ENCODE results near the gene TRAF3IP1. TPM values are rescaled to one million over a fixed set of nuclear protein-coding genes. Genes with fewer than 3 reads are reported as not detected.

TRAF3IP1 gene
- total RNA-seq, 1 experiment from 2014 or later = 6.8 TPM

- in situ Hi-C loops (cut with HindIII; ENCODE audit: low pct_unique_long_range_greater_than_20kb, low sequenced_read_pairs) = no loop called here
- peak; percentile 21 for DNase-seq (ENCODE audit: low read depth)
Measured at GRCh38 chr2:238286551-238286950, 33.8 kb upstream of the TRAF3IP1 start.

GRCh38 chr2:238286987-238287736 is 33.2 kb upstream of the TRAF3IP1 start:
- in situ Hi-C loops (cut with HindIII; ENCODE audit: low pct_unique_long_range_greater_than_20kb, low sequenced_read_pairs) = no loop called here
- DNase-seq (ENCODE audit: low read depth) = no peak

- in situ Hi-C loops (cut with HindIII; ENCODE audit: low pct_unique_long_range_greater_than_20kb, low sequenced_read_pairs) = no loop called here
Measured at GRCh38 chr2:238287737-238288649, 32.3 kb upstream of the TRAF3IP1 start, which contains the start of gene PER2. Gene PER2, minus strand, starts transcription at chr2:238288610. Its CDS starts 10,674 bp downstream, at chr2:238277936.

GRCh38 chr2:238288650-238289573 is 31.4 kb upstream of the TRAF3IP1 start:
- peak; percentile 93 for DNase-seq (ENCODE audit: low read depth)
- in situ Hi-C loops (cut with HindIII; ENCODE audit: low pct_unique_long_range_greater_than_20kb, low sequenced_read_pairs) = no loop called here

More at GRCh38 chr2:238287737-238288649, 32.3 kb upstream of the TRAF3IP1 start, which contains the start of gene PER2:
- peak; percentile 74 for DNase-seq (ENCODE audit: low read depth)

- in situ Hi-C loops (cut with HindIII; ENCODE audit: low pct_unique_long_range_greater_than_20kb, low sequenced_read_pairs) = no loop called here
Measured at GRCh38 chr2:238289574-238289973, 30.7 kb upstream of the TRAF3IP1 start.

GRCh38 chr2:238290091-238290509 is 30.2 kb upstream of the TRAF3IP1 start:
- DNase-seq (ENCODE audit: low read depth) = peak; percentile 82
- in situ Hi-C loops (cut with HindIII; ENCODE audit: low pct_unique_long_range_greater_than_20kb, low sequenced_read_pairs) = no loop called here

More at GRCh38 chr2:238289574-238289973, 30.7 kb upstream of the TRAF3IP1 start:
- no peak for DNase-seq (ENCODE audit: low read depth)

- in situ Hi-C loops (cut with HindIII; ENCODE audit: low pct_unique_long_range_greater_than_20kb, low sequenced_read_pairs) = no loop called here
- no peak for DNase-seq (ENCODE audit: low read depth)
Measured at GRCh38 chr2:238290715-238291549, 29.4 kb upstream of the TRAF3IP1 start.

- DNase-seq (ENCODE audit: low read depth) = no peak
Measured at GRCh38 chr2:238291550-238292281, 28.6 kb upstream of the TRAF3IP1 start.

GRCh38 chr2:238294046-238294392 is 26.3 kb upstream of the TRAF3IP1 start:
- in situ Hi-C loops (cut with HindIII; ENCODE audit: low pct_unique_long_range_greater_than_20kb, low sequenced_read_pairs) = no loop called here
- DNase-seq (ENCODE audit: low read depth) = no peak

More at GRCh38 chr2:238291550-238292281, 28.6 kb upstream of the TRAF3IP1 start:
- in situ Hi-C loops (cut with HindIII; ENCODE audit: low pct_unique_long_range_greater_than_20kb, low sequenced_read_pairs) = no loop called here

- in situ Hi-C loops (cut with HindIII; ENCODE audit: low pct_unique_long_range_greater_than_20kb, low sequenced_read_pairs) = no loop called here
- no peak for DNase-seq (ENCODE audit: low read depth)
Measured at GRCh38 chr2:238294393-238295143, 25.8 kb upstream of the TRAF3IP1 start.

GRCh38 chr2:238295144-238296112 is 24.9 kb upstream of the TRAF3IP1 start:
- DNase-seq (ENCODE audit: low read depth) = no peak
- in situ Hi-C loops (cut with HindIII; ENCODE audit: low pct_unique_long_range_greater_than_20kb, low sequenced_read_pairs) = no loop called here

- in situ Hi-C loops (cut with HindIII; ENCODE audit: low pct_unique_long_range_greater_than_20kb, low sequenced_read_pairs) = no loop called here
- no peak for DNase-seq (ENCODE audit: low read depth)
Measured at GRCh38 chr2:238296638-238297457, 23.5 kb upstream of the TRAF3IP1 start.

- in situ Hi-C loops (cut with HindIII; ENCODE audit: low pct_unique_long_range_greater_than_20kb, low sequenced_read_pairs) = no loop called here
- DNase-seq (ENCODE audit: low read depth) = peak; percentile 41
Measured at GRCh38 chr2:238299803-238300202, 20.5 kb upstream of the TRAF3IP1 start.

GRCh38 chr2:238302087-238302486 is 18.2 kb upstream of the TRAF3IP1 start:
- DNase-seq (ENCODE audit: low read depth) = no peak
- in situ Hi-C loops (cut with HindIII; ENCODE audit: low pct_unique_long_range_greater_than_20kb, low sequenced_read_pairs) = no loop called here

All from Caki2 (cell line).